ENCODE measurements around the gene ATP5PD. TPM values are rescaled to one million over a fixed set of nuclear protein-coding genes. Genes with fewer than 3 reads are reported as not detected.
"Not testable (repeated sequence)": the region's sequence is repeated elsewhere in the genome, so short reads cannot be mapped to it uniquely, and the experiment has no call there.

The ATP5PD gene
- total RNA-seq, 1 donor from 2014 or later: 153 TPM

DNA sequence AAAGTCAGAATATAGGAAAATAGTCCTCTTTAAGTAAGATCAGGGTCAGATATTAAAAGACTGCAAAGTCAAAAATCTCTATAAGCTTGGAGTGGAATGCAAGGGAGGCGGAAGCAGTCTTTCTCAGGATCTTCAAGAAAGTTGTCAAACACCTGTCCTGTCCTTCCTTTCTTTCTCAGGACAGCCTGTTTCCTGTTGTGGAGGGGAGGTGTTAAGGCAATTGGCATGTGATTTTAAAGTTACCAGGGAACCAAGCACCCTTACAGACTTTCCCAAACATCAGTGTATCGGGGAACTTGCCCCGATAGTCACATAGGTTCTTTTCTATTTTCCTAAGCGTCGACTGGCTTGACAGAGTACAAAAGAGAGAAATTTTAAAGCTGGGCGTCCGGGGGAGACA is 2.1 kb downstream of the ATP5PD start:
- Mint-ChIP-seq H3K4me1 (peaks cover 33% of the 10 kb centered on the region), H3K9me3 (no peaks in the 10 kb centered on the region), H3K27me3 (ENCODE audit: low read depth) (no peaks in the 10 kb centered on the region), H3K27ac (peak overlapping the region; percentile 24), H3K4me3 (peak overlapping the region; percentile 15), H3K36me3 (peaks cover 14% of the 10 kb centered on the region)
- TF ChIP-seq, protein P1, sequence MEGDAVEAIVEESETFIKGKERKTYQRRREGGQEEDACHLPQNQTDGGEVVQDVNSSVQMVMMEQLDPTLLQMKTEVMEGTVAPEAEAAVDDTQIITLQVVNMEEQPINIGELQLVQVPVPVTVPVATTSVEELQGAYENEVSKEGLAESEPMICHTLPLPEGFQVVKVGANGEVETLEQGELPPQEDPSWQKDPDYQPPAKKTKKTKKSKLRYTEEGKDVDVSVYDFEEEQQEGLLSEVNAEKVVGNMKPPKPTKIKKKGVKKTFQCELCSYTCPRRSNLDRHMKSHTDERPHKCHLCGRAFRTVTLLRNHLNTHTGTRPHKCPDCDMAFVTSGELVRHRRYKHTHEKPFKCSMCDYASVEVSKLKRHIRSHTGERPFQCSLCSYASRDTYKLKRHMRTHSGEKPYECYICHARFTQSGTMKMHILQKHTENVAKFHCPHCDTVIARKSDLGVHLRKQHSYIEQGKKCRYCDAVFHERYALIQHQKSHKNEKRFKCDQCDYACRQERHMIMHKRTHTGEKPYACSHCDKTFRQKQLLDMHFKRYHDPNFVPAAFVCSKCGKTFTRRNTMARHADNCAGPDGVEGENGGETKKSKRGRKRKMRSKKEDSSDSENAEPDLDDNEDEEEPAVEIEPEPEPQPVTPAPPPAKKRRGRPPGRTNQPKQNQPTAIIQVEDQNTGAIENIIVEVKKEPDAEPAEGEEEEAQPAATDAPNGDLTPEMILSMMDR (IDR thresholded peaks at IDR 0.05; ENCODE audit: unreplicated experiment): no peak
- no peak for DNase-seq (ENCODE audit: low spot score in 2 of 2, unreplicated experiment in 2 of 2)

- DNase-seq (ENCODE audit: low spot score in 2 of 2, unreplicated experiment in 2 of 2); H3K9me3 Mint-ChIP-seq; H3K4me3 Mint-ChIP-seq; H3K27ac Mint-ChIP-seq; H3K27me3 Mint-ChIP-seq (ENCODE audit: low read depth): not testable (repeated sequence)
- Mint-ChIP-seq H3K36me3 (peaks cover 18% of the 10 kb centered on the region), H3K4me1 (peaks cover 28% of the 10 kb centered on the region)
Observed at GRCh38 chr17:75043789-75044188, 3.0 kb downstream of the ATP5PD start.

DNA sequence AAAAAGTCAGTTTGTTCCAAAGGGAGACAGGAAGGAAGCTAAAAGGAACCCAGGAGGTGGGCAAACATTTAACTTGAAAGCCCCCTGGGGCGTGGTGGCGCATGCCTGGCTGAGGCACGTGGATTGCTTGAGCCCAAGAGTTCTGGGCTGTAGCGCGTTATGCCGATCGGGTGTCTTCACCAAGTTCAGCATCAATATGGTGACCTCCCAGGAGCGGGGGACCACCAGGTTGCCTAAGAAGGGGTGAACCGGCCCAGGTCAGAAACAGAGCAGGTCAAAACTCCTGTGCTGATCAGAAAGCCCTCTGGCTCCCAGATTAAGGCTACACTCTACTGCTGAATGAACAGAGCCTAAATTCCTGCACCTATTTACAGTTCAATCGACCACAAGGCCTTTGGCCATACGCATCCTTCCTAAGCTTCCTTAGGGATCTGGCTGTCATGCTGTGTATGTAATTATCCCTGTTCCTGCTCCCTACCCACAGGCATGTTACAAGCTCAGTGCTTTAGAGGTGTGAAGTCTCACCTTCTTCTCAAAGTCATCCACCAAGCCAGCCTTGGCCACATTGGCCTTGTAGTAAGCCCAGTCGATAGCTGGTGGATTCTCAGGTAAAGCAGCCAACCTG is 5.0 kb downstream of the ATP5PD start:
- DNase-seq (ENCODE audit: low spot score in 2 of 2, unreplicated experiment in 2 of 2): no peak
- Mint-ChIP-seq H3K4me3 (no peak overlapping the region), H3K4me1 (peaks cover 16% of the 10 kb centered on the region), H3K36me3 (peaks cover 20% of the 10 kb centered on the region), H3K27me3 (ENCODE audit: low read depth) (no peaks in the 10 kb centered on the region), H3K9me3 (no peaks in the 10 kb centered on the region), H3K27ac (no peak overlapping the region)
- TF ChIP-seq, protein P1 (IDR thresholded peaks at IDR 0.05; ENCODE audit: unreplicated experiment): no peak

DNA sequence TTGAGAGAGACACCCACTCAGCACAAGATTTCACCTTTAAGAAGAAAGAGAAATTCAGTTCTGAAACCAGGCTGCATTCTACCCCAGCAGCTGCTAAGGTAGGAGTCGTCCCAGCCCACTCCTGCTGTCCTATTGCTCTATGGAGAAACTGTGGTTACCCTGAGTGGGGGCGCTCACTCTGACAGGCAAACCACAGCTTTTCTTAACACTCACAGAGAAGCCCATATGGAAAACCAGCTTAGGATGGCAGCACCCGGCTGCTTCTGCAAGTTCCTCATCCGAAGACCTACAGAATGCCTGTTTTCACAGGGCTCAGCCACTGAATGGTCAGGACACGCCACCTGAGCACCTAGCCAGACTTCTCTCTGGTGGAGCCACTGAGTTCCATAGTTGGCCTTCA is 7.5 kb downstream of the ATP5PD start:
- Mint-ChIP-seq H3K4me3 (no peak overlapping the region), H3K27ac (no peak overlapping the region), H3K36me3 (peaks cover 22% of the 10 kb centered on the region), H3K27me3 (ENCODE audit: low read depth) (no peaks in the 10 kb centered on the region), H3K9me3 (no peaks in the 10 kb centered on the region), H3K4me1 (peaks cover 8% of the 10 kb centered on the region)
- TF ChIP-seq, protein P1 (IDR thresholded peaks at IDR 0.05; ENCODE audit: unreplicated experiment): no peak
- no peak for DNase-seq (ENCODE audit: low spot score in 2 of 2, unreplicated experiment in 2 of 2)

GRCh38 chr17:75036643-75037268 is 10.0 kb downstream of the ATP5PD start:
- Mint-ChIP-seq H3K36me3 (peaks cover 18% of the 10 kb centered on the region), H3K27ac (peak overlapping the region; percentile 75), H3K27me3 (ENCODE audit: low read depth) (no peaks in the 10 kb centered on the region), H3K4me3 (peak overlapping the region; percentile 36), H3K4me1 (peaks cover 16% of the 10 kb centered on the region), H3K9me3 (no peaks in the 10 kb centered on the region)
- TF ChIP-seq, protein P1 (IDR thresholded peaks at IDR 0.05; ENCODE audit: unreplicated experiment): no peak
- peak in 1 of 2 experiments; percentile 51 for DNase-seq (ENCODE audit: low spot score in 2 of 2, unreplicated experiment in 2 of 2)

GRCh38 chr17:75034236-75034908 is 12.4 kb downstream of the ATP5PD start:
- Mint-ChIP-seq H3K27ac (peak overlapping the region; percentile 99), H3K36me3 (peaks cover 9% of the 10 kb centered on the region), H3K9me3 (peaks cover 11% of the 10 kb centered on the region), H3K27me3 (ENCODE audit: low read depth) (no peaks in the 10 kb centered on the region), H3K4me3 (peak overlapping the region; percentile 98), H3K4me1 (peaks cover 16% of the 10 kb centered on the region)
- DNase-seq (ENCODE audit: low spot score in 2 of 2, unreplicated experiment in 2 of 2): peak; percentile 71 to 92
- TF ChIP-seq, protein P1 (IDR thresholded peaks at IDR 0.05; ENCODE audit: unreplicated experiment): no peak
